ENCODE data around the gene CTNNA3. TPM values are rescaled to one million over a fixed set of nuclear protein-coding genes. Genes with fewer than 3 reads are reported as not detected.

Gene CTNNA3
- total and polyA plus RNA-seq, 12 donors: 0.03 to 14.4 (median 0.47) TPM; not detected in 1

- intact Hi-C loops (cut with DNase I): no loop called here
- no peaks in the 10 kb centered on the region for H3K4me1 ChIP-seq (replicated peaks in 1 of 2)
- no peaks in the 10 kb centered on the region for H3K27me3 ChIP-seq
- H3K36me3 ChIP-seq (replicated peaks in 1 of 2): no peaks in the 10 kb centered on the region
- no peak for DNase-seq
- H3K4me3 ChIP-seq: no peak overlapping the region
- no peak for TF ChIP-seq POLR2A (IDR thresholded peaks at IDR 0.05)
- TF ChIP-seq, protein P1, sequence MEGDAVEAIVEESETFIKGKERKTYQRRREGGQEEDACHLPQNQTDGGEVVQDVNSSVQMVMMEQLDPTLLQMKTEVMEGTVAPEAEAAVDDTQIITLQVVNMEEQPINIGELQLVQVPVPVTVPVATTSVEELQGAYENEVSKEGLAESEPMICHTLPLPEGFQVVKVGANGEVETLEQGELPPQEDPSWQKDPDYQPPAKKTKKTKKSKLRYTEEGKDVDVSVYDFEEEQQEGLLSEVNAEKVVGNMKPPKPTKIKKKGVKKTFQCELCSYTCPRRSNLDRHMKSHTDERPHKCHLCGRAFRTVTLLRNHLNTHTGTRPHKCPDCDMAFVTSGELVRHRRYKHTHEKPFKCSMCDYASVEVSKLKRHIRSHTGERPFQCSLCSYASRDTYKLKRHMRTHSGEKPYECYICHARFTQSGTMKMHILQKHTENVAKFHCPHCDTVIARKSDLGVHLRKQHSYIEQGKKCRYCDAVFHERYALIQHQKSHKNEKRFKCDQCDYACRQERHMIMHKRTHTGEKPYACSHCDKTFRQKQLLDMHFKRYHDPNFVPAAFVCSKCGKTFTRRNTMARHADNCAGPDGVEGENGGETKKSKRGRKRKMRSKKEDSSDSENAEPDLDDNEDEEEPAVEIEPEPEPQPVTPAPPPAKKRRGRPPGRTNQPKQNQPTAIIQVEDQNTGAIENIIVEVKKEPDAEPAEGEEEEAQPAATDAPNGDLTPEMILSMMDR (IDR thresholded peaks at IDR 0.05): no peak
- 30 to 50% (median 37%) methylated on average over 1 of the region's 1 CpG for WGBS, 4 donors
- H3K27ac ChIP-seq: no peak overlapping the region
- no peaks in the 10 kb centered on the region for H3K9me3 ChIP-seq (replicated peaks in 1 of 3)
Observed at GRCh38 chr10:67678335-67678974, 17.5 kb downstream of the CTNNA3 start.

DNA sequence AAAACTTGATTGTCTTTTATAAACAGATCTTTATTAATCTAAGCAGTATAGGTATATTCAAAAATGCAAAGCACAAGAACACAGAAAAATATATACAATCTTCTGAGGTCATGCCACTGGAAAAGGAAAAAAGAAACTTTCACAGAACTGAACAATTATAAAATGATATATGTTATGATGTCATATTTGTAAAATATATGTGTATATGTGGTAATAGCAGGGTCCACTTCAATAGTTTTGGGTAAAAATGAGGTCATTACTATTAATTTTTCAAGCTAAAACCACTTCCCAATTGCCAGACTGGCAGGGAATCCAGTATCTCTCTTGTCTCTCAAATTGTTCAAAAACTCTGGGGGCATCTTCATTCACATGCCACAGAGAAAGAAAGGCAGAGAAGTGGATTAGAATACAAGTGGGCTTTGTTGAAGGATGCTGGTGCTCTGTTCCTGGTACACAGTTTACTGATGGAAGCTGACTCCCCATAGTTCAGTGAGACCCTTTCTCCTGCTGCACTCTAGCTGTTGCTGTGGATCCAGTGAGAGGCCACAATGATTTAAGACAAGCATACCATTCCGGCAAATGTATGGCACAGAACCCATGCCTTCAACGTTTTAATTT, 19.7 kb downstream of the CTNNA3 start:
- Histone ChIP-seq H3K9me3 (replicated peaks in 1 of 3) (no peaks in the 10 kb centered on the region), H3K4me3 (no peak overlapping the region), H3K27me3 (no peaks in the 10 kb centered on the region), H3K36me3 (replicated peaks in 1 of 2) (no peaks in the 10 kb centered on the region), H3K27ac (no peak overlapping the region), H3K4me1 (replicated peaks in 1 of 2) (no peaks in the 10 kb centered on the region)
- WGBS, 4 donors: 52 to 65% (median 58%) methylated on average over 2 of the region's 2 CpGs
- TF ChIP-seq POLR2A (IDR thresholded peaks at IDR 0.05): no peak
- TF ChIP-seq, protein P1 (IDR thresholded peaks at IDR 0.05): no peak
- intact Hi-C loops (cut with DNase I): no loop called here
- no peak for DNase-seq

DNA sequence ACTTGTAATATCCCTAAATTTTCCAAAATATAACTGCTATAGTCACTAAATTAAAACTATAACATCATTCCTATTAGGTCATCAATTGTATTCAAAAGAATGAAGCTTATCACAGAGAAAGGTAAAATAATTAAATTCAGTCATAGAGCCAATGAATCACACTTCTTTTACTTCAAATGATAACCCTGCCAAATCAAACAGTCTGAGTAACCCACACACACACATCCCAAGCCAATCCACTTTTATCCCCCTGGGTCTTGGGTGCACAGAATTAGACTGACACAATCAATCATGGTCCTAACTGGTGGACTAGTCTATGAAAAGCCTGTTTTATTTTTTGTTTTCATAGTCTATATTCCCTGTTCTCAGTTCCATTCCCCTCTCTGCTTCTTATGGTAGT, 25.6 kb downstream of the CTNNA3 start:
- Histone ChIP-seq H3K27me3 (no peaks in the 10 kb centered on the region), H3K4me1 (replicated peaks in 1 of 2) (no peaks in the 10 kb centered on the region), H3K9me3 (replicated peaks in 1 of 3) (no peaks in the 10 kb centered on the region), H3K4me3 (no peak overlapping the region), H3K27ac (no peak overlapping the region), H3K36me3 (replicated peaks in 1 of 2) (no peaks in the 10 kb centered on the region)
- intact Hi-C loops (cut with DNase I): no loop called here
- DNase-seq: no peak
- TF ChIP-seq, protein P1 (IDR thresholded peaks at IDR 0.05): no peak
- TF ChIP-seq POLR2A (IDR thresholded peaks at IDR 0.05): no peak

DNA sequence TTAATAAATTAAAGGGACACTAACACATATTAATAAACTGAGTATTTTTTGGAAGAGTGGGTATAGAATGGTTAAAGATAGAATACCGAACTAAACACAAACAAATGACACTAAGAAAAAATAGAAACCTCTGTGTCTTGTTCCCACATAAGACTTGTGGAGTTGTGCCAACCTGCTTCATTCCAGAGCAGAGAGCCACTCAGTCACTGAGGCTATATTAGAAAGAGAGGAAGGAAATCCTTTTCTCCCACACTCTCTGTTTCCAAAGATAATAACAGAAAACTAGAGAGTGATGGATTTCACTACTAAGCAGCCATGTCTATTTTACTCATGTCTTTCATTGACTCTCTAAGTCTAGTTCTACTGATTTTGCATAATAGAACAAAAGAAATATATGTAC, 26.0 kb downstream of the CTNNA3 start:
- no peak overlapping the region for H3K27ac ChIP-seq
- DNase-seq: no peak
- no peaks in the 10 kb centered on the region for H3K27me3 ChIP-seq
- no peaks in the 10 kb centered on the region for H3K9me3 ChIP-seq (replicated peaks in 1 of 3)
- intact Hi-C loops (cut with DNase I): loop anchor here in 1 of 2 donors (5.0 kb wide), 1 partner anchor 107 kb away; no protein-coding TSS in a partner anchor
- TF ChIP-seq POLR2A (IDR thresholded peaks at IDR 0.05): no peak
- TF ChIP-seq, protein P1 (IDR thresholded peaks at IDR 0.05): no peak
- no peaks in the 10 kb centered on the region for H3K36me3 ChIP-seq (replicated peaks in 1 of 2)
- no peaks in the 10 kb centered on the region for H3K4me1 ChIP-seq (replicated peaks in 1 of 2)
- 14 to 31% (median 18%) methylated on average over 1 of the region's 1 CpG for WGBS, 4 donors
- no peak overlapping the region for H3K4me3 ChIP-seq
